Effector CD4-positive, alpha-beta T cell (primary cell): Measurements from ENCODE around the gene CPM.
"Not testable (repeated sequence)": the region's sequence is repeated elsewhere in the genome, so short reads cannot be mapped to it uniquely, and the experiment has no call there.

Source experiments
- DNase-seq: peaks from one replicate; pipeline ENCODE4 v3.0.0-alpha.2; 2020

CPM gene

GRCh38 chr12:68803948-68804656 is 128.9 kb downstream of the CPM start:
- no peak for DNase-seq

DNA sequence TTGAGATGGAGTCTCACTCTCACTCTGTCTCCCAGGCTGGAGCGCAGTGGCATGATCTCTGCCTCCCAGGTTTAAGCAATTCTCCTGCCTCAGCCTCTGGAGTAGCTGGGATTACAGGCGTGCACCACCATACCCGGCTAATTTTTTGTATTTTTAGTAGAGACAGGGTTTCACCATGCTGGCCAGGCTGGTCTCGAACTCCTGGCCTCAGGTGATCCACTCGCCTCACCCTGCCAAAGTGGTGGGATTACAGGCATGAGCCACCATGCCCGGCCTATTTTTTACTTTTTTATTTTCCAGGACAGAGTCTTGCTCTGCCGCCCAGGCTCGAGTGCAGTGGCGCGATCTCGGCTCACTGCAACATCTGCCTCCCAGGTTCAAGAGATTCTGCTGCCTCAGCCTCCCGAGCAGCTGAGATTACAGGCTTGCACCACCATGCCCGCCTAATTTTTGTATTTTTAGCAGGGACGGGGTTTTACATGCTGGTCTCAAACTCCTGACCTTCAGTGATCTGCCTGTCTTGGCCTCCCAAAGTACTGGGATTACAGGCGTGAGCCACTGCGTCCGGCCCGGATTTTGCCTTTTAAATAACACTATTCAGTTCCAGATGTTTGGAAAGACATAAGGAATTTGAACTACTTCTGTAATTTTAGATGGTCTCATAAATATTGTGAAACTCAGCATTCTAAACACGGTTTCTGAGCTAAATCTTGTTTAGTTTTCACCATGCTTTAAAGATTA is 129.9 kb downstream of the CPM start:
- DNase-seq = not testable (repeated sequence)

GRCh38 chr12:68802372-68802745 is 130.6 kb downstream of the CPM start:
- not testable (repeated sequence) for DNase-seq
